K562 (cell line): ENCODE data around the gene MAP2K4. TPM values are rescaled to one million over a fixed set of nuclear protein-coding genes. Genes with fewer than 3 reads are reported as not detected.
A peak's percentile ranks its signal among the peaks of the same experiment; 100 is the strongest.

Experiments
- BHLHE40 ChIP-seq: IDR thresholded peaks from 2 replicates; pipeline ENCODE4 v1.6.1; 2011; ENCODE audit warnings: low read length, improper control_type of control experiment
- CBFB ChIP-seq: sonication (generic); formaldehyde crosslinking; IDR thresholded peaks from 2 replicates; pipeline ENCODE4 v1.4.0; 2020; ENCODE audit warnings: mild to moderate bottlenecking, missing genetic modification reagents
- CBX1 ChIP-seq: sonication (generic); IDR thresholded peaks from 2 replicates; pipeline ENCODE4 v1.6.1; 2016; ENCODE audit warnings: antibody characterized with exemption, low read depth, mild to moderate bottlenecking
- CBX8 ChIP-seq: fragments of 200-600 bp; sonication (generic); IDR thresholded peaks from 2 replicates; pipeline ENCODE4 v1.6.1; 2012; ENCODE audit warnings: borderline replicate concordance, mixed run types, low read depth, mild to moderate bottlenecking, moderate library complexity, mixed read lengths, low read length, control low read depth, inconsistent platforms; ENCODE audit not compliant: poor library complexity, severe bottlenecking; ENCODE audit errors: extremely low read depth
- CC2D1A ChIP-seq: fragments of 450-650 bp; IDR thresholded peaks from 2 replicates; pipeline ENCODE4 v1.6.1; 2017; ENCODE audit warnings: mild to moderate bottlenecking
- DMBX1 ChIP-seq: fragments of 250-450 bp; sonication (Bioruptor Pico); IDR thresholded peaks from 2 replicates; pipeline ENCODE4 v1.8.0; 2022; ENCODE audit warnings: inconsistent platforms, mild to moderate bottlenecking, moderate library complexity, borderline replicate concordance
- ERF ChIP-seq: fragments of 450-650 bp; formaldehyde crosslinking; IDR thresholded peaks from 2 replicates; pipeline ENCODE4 v1.4.0; 2020; ENCODE audit warnings: mild to moderate bottlenecking, mixed read lengths
- ESRRB ChIP-seq: fragments of 250-450 bp; sonication (Bioruptor Pico); IDR thresholded peaks from 2 replicates; pipeline ENCODE4 v1.5.0; 2020; ENCODE audit warnings: mild to moderate bottlenecking, moderate library complexity, borderline replicate concordance
- FIP1L1 ChIP-seq: fragments of 200-400 bp; formaldehyde crosslinking; IDR thresholded peaks from 2 replicates; pipeline ENCODE4 v1.6.1; 2018; ENCODE audit warnings: mild to moderate bottlenecking, low read depth, low read length; ENCODE audit not compliant: poor library complexity, severe bottlenecking
- GABPB1 ChIP-seq: sonication (generic); formaldehyde crosslinking; IDR thresholded peaks from 2 replicates; pipeline ENCODE4 v1.8.0; 2022; ENCODE audit warnings: mild to moderate bottlenecking, missing genetic modification reagents
- KLF6 ChIP-seq: fragments of 250-450 bp; sonication (Bioruptor Pico); IDR thresholded peaks from 2 replicates; pipeline ENCODE4 v1.4.0; 2020; ENCODE audit warnings: mild to moderate bottlenecking, moderate library complexity, borderline replicate concordance
- MIER1 ChIP-seq: fragments of 450-650 bp; IDR thresholded peaks from 2 replicates; pipeline ENCODE4 v1.6.1; 2016; ENCODE audit warnings: antibody characterized with exemption, mild to moderate bottlenecking, low read depth
- PHF20 ChIP-seq: fragments of 450-650 bp; IDR thresholded peaks from 2 replicates; pipeline ENCODE4 v1.6.1; 2018; ENCODE audit not compliant: partially characterized antibody
- PHF8 ChIP-seq: fragments of 200-600 bp; sonication (generic); IDR thresholded peaks from 2 replicates; pipeline ENCODE4 v1.6.1; 2012; ENCODE audit warnings: mixed run types, mild to moderate bottlenecking, inconsistent platforms, low read length, moderate library complexity, borderline replicate concordance
- ZC3H11A ChIP-seq: IDR thresholded peaks from 2 replicates; pipeline ENCODE4 v1.6.1; 2012; ENCODE audit warnings: low read depth, low read length, improper control_type of control experiment
- ZNF143 ChIP-seq: sonication (generic); formaldehyde crosslinking; IDR thresholded peaks from 2 replicates; pipeline ENCODE4 v1.9.0; 2022; ENCODE audit warnings: mild to moderate bottlenecking, missing genetic modification reagents
- ZNF311 ChIP-seq: fragments of 250-450 bp; sonication (Bioruptor Pico); IDR thresholded peaks from 2 replicates; pipeline ENCODE4 v1.4.0; 2020; ENCODE audit warnings: mild to moderate bottlenecking, moderate library complexity
- ZNF766 ChIP-seq: fragments of 200-800 bp; sonication (Bioruptor generic); conservative IDR thresholded peaks from 2 replicates; pipeline ENCODE4 v1.6.1; 2016; ENCODE audit warnings: missing genetic modification characterization, missing compliant biosample characterization
- polyA plus RNA-seq, 8 experiments: library from polyadenylated mRNA; depleted of rRNA in 4 of 8; stranded (reverse) in 5 of 8; unstranded in 3 of 8; fragments of >200 nt; fragmentation: Nextera tagmentation in 2 of 8; fragmentation: Illumina TruSeq in 1 of 8; extraction: Ambion mirVana in 2 of 8; extraction: Trizol in 1 of 8; gene quantifications; 2 replicates each; pipeline versions ENCODE4 v1.2.1 to v1.2.3, GENCODE V29; 2011 to 2014; ENCODE audit warnings: inconsistent platforms in 1 of 8, missing spikeins in 1 of 8
- total RNA-seq, 7 experiments: library from RNA; depleted of rRNA in 6 of 7; stranded (reverse); fragments of >200 nt in 6 of 7; fragmentation: Illumina TruSeq in 2 of 7; extraction: Trizol in 2 of 7; gene quantifications; 2 replicates each; pipeline versions ENCODE4 v1.2.1 to v1.2.3, GENCODE V29; 2011 to 2021; ENCODE audit warnings: low replicate concordance in 1 of 7
- TF ChIP-seq, protein P1 (sequence below): sonication (generic); formaldehyde crosslinking; IDR thresholded peaks from 2 replicates; pipeline ENCODE4 v1.9.0; 2022; ENCODE audit warnings: mild to moderate bottlenecking, missing genetic modification reagents
- TF ChIP-seq, protein P2 (sequence below): IDR thresholded peaks from 2 replicates; pipeline ENCODE4 v1.6.1; 2011; ENCODE audit not compliant: insufficient read length; ENCODE audit errors: extremely low read depth
- TF ChIP-seq, protein P3 (sequence below): fragments of 450-650 bp; formaldehyde crosslinking; IDR thresholded peaks from 2 replicates; pipeline ENCODE4 v1.4.0; 2020; ENCODE audit warnings: mild to moderate bottlenecking

MAP2K4 gene
- total and polyA plus RNA-seq, 9 of the 15 experiments (the other 6 are each of a cell fraction or from before 2014, with no cell fraction given) = 3.0 to 15.9 (median 10.8) TPM

DNA sequence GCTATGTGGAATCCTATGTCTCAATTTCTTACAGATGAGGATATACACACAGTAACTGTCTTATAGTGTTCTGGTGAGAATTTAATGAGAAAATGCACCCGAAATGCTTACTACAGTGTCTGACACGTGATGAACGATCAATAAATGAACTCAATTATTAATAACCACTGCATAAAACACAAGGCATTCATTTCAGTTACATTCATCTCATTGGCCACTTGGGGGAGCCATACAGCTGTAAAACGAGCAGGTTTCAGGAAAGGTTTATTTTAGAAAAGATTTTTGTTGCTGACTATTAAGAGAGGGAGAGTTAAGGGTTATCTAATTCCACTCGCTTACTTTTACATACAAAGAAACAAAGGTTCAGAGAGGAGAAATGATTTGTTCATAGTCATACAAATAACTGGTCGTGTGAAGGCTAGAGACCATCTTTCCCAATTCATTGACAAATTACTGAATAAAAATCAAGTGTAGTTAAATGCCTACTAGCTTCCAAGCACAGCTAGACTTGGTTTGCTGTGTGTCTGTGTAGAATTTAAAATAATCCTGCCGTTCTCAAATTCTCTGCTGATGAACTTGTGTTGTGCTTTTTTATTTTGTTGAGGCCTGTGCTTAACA, 160.1 kb downstream of the MAP2K4 start (continued):
- TF ChIP-seq, protein P1, sequence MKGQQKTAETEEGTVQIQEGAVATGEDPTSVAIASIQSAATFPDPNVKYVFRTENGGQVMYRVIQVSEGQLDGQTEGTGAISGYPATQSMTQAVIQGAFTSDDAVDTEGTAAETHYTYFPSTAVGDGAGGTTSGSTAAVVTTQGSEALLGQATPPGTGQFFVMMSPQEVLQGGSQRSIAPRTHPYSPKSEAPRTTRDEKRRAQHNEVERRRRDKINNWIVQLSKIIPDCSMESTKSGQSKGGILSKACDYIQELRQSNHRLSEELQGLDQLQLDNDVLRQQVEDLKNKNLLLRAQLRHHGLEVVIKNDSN (CRISPR knock-in tag) = no peak
- TF ChIP-seq ESRRB (no peak), GABPB1 (CRISPR knock-in tag) (no peak), CBFB (no peak), MIER1 (no peak), PHF20 (no peak), PHF8 (no peak), ZNF311 (CRISPR knock-in tag) (no peak), KLF6 (CRISPR knock-in tag) (no peak), CC2D1A (no peak), CBX8 (no peak), ERF (CRISPR knock-in tag) (no peak), BHLHE40 (no peak), FIP1L1 (no peak), CBX1 (no peak), ZC3H11A (no peak), DMBX1 (CRISPR knock-in tag) (no peak), ZNF143 (CRISPR knock-in tag) (no peak), ZNF766 (CRISPR knock-in tag) (peak; percentile 80)
- TF ChIP-seq, protein P2, sequence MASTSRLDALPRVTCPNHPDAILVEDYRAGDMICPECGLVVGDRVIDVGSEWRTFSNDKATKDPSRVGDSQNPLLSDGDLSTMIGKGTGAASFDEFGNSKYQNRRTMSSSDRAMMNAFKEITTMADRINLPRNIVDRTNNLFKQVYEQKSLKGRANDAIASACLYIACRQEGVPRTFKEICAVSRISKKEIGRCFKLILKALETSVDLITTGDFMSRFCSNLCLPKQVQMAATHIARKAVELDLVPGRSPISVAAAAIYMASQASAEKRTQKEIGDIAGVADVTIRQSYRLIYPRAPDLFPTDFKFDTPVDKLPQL = no peak
- TF ChIP-seq, protein P3, sequence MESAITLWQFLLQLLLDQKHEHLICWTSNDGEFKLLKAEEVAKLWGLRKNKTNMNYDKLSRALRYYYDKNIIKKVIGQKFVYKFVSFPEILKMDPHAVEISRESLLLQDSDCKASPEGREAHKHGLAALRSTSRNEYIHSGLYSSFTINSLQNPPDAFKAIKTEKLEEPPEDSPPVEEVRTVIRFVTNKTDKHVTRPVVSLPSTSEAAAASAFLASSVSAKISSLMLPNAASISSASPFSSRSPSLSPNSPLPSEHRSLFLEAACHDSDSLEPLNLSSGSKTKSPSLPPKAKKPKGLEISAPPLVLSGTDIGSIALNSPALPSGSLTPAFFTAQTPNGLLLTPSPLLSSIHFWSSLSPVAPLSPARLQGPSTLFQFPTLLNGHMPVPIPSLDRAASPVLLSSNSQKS (CRISPR knock-in tag) = no peak
